GM04503 (cell line): Measurements from ENCODE around the gene HOXA7.

Experiments
- DNase-seq: peaks from one replicate; pipeline ENCODE4 v3.0.0-alpha.2; 2012; ENCODE audit warnings: low read depth

The HOXA7 gene

DNA sequence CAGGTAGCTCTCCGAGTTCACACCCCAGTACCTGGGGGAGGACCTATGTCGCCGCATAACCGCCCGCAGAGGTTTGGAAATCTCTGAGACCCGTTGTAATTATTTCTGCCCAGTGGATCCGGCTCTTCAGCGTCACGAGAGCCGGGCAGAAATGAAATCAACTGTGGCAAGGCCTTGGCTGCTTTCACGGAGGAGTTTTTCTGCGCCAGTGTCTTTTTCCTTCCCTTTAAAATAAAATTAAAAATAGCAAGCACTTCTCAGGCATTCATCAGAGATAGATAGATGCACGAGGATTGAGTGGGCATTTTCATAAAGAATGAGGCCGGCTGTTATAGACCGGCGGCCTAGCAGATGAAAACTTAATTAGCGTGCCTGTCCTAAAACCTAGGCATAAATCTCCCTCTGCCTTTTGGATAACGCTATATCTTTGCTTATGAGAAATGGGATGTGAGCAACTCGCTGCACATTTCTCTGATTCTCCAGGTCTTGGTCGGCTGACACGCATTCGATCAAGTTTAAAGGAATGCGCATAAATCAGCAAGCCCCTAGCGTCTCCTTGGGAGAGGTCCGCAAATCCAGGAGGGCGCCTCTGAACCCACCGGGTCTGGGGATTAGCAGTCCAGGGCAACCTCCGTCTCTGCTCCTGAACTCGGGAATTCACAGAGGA, 37.0 kb upstream of the HOXA7 start:
- no peak for DNase-seq

DNA sequence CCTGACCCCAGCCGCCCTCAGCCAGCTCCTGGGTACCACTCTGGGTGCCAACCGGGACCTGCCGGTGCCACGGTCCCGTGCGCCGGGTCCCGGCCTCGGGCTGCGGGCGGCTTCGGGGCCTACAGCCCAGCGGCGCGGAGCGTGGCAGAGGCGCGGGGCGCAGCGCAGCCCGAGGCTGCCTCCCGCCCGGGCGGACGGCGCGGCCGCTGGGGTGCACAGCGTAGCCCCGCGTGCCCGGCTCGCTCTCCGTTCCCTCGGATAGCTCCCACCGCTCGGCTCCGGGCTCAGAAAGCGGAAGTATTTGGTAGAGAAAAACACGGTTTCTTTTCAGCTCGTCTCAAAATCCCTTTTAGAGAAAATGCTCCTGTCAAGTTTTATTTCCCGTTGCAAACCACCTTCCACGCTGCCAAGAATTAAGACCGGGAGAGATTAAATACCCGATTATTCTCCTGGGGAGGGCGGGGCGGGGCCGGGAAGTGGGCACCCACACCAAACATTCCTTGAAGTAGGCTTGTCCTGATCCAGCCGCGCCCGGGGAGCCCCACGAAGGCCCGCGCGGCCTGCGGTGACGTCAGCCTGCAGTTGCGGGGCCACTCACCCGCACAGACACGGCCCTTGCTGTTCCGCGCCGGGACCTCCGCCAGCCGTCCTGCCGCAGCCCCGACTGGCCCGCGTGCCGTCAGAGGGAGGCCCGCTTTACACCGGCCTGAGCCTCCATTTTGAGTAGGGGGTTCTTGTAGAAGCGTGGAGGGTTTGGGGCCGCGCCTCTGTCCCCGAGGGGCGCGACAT, 36.3 kb upstream of the HOXA7 start:
- no peak for DNase-seq

DNA sequence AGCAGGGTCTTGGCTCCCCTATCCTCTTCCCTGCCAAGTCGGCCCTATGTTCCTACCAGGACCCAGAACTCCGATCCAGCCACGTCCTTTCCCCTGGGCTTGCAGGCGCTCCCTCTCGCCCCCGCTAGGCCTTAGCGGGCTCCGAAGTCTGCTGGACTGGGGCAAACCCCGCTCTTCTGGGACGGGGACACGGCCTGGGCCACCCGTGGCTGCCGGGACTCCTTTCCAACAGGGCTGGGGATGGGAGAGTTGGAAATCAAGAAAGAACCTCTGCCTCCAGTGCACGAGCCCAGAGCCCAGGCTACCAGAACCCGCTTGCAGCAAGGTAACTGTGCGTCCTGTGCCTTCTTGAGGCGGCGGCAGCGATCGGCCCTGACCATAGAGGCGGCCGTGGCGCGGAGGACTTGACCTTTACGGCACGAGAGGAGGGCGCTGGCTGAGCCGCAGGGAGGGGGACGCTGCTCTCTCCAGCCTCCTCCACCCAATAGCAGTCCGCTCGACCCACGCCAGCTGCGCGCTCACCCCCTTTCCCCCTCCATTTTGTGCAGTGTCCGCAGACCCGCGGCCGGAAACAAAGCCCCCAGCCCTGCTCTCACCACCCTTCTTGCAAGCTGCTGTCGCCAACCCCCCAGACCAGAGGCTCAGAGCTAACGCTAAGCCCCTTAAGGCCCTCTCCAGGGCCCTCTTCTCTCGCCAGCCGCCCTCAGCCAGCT, 35.5 kb upstream of the HOXA7 start:
- no peak for DNase-seq

- DNase-seq: no peak
Measured at GRCh38 chr7:27191161-27191731, 34.8 kb upstream of the HOXA7 start.

GRCh38 chr7:27189997-27190748, 33.7 kb upstream of the HOXA7 start:
- no peak for DNase-seq

DNA sequence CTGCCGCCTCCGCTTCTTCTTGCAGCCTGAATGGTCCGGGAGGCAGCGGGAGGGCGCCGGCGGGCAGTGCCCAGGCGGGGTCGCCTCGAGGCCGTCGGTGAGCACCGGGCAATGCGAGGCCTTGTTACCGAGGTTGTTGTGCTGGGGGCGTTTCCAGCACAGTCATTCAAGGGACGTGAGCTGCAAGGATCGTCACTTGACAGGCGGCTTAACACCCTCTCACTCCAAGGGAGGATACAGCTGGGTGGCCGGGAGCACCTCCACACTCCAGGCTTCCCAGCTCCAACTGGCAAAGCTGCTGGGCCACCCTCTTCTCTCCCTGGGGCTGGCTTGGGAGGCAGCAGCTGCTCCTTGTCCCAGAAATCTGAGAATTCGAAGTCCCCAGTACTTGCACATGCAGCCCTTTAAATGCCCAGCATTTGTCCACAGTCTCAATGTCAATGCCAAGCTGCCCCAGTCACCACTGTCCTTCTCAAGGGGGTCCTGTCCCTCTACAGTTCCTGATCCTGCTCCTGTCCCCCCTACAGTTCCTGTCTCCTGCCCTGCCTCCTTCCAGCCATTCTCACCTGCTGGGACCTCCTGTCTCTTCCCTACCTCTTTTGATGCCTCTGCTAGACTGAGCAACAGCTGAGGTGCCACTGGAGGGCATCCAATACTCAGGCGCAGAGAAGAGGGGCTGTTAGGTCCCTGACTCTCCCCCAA, 33.0 kb upstream of the HOXA7 start:
- DNase-seq: no peak

GRCh38 chr7:27188386-27189294, 32.2 kb upstream of the HOXA7 start:
- DNase-seq: no peak

GRCh38 chr7:27187475-27188385, 31.3 kb upstream of the HOXA7 start:
- no peak for DNase-seq

DNA sequence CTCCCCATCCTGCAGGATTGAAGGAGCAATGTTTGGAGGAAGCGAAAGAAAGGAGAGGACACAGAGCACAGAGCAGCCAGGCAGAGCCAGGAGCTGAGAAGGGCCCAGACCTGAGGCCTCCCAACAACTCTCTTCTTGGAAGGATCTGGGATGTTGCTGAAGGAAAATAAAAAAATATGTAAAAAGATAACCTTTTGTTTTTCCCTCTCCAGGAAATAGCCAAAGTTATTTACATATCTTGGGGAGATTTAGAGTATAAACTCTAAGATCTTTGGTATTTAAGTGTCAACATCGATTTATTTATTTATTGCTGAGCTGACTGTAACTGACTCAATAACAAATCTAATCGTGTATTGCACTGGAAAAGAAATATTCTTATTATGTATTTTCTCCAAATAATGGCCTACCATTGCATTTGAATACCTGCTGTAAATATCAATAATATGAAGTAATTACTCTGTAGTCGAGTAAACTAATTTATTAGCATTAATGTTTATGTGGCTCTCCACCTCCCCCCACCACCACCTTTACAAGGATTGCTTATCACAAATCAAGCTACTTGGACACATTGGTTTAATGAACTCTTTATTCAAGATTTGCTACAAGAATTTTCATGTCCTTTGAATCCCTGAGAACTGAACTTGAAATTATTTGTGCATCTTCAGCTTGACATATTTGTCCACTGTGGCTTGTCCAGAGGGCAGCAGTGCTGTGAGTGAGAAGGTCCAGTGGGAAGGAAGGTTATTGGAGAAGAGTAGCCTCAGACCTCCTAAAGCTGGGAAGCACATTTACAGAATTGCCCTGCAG, 30.4 kb upstream of the HOXA7 start:
- DNase-seq: no peak

DNA sequence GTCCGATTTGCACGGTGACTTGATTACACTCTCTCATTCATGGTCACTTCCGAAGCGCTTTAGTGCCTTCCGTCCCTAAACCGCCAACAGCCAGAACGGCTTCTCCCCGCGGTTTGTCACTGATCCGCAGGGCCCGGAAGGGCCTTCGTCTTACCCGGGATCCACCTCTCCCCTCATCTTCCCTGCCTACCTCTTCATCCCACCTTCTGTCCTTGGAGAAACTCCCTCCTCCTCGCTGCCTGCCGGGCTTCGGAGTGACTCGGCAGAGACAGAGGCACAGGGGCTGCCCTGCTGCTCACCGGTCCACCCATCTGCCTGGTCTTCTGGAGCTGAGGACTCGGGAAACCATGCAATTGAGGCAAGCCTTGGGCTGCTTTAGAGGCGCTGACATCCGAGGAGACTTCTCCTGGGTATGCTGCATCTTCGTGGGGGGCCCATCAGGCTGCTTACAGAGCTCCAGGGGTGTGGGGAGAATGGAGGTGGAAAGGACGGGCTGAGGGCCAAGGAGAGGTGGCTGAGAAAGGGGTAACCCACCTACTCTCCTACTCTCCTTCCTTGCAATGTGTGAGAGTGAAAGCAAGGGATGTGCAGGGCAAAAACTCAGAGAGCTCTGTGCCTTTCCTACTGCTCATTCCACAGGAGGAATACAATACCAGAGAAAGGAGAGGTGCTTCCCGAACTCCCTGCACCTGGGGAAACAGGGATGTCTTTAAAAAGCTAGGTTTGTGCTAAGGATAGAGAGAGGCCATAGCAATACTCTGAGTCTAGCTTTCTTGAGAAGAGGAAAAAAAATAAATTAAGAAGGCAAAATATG, 29.6 kb upstream of the HOXA7 start:
- no peak for DNase-seq

GRCh38 chr7:27185013-27185853, 28.8 kb upstream of the HOXA7 start, which contains the start of gene HOXA11:
Gene HOXA11, minus strand, starts transcription at chr7:27185232. Its CDS starts 88 bp downstream, at chr7:27185144.
- peak; percentile 92 for DNase-seq

GRCh38 chr7:27184337-27185012, 28.0 kb upstream of the HOXA7 start:
- no peak for DNase-seq

GRCh38 chr7:27183682-27184336, 27.3 kb upstream of the HOXA7 start:
- DNase-seq: no peak

- DNase-seq: no peak
Measured at GRCh38 chr7:27182861-27183681, 26.6 kb upstream of the HOXA7 start.
